ENCODE results near the gene DHX15. TPM values are rescaled to one million over a fixed set of nuclear protein-coding genes. Genes with fewer than 3 reads are reported as not detected.

Gene DHX15
- total RNA-seq, 1 donor from 2014 or later = 102 TPM

DNA sequence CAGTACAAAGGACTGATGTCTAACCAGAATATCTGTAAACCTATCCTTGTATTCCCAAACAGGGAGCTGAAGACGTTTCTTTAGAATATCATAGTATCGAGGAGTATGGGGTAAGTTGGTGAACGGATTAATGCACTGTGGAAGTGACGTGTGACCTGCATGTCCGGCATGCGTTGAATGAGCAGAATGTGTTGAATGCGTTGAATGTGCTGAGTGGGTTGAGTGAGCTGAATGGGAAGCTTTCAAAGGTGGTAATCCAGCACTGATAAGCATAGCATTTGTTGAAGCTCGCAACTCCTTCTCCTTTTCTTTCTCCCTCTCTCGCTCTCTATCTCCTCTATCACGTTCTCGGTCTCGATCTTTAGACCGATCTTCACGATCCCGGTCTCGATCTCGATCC, 8.1 kb downstream of the DHX15 start:
- Mint-ChIP-seq H3K36me3 (ENCODE audit: unreplicated experiment) (peaks cover 34% of the 10 kb centered on the region), H3K27me3 (ENCODE audit: unreplicated experiment) (no peaks in the 10 kb centered on the region), H3K9me3 (ENCODE audit: unreplicated experiment) (no peaks in the 10 kb centered on the region), H3K4me1 (ENCODE audit: unreplicated experiment) (peaks cover 25% of the 10 kb centered on the region), H3K27ac (ENCODE audit: unreplicated experiment) (no peak overlapping the region), H3K4me3 (ENCODE audit: unreplicated experiment) (no peak overlapping the region)
- TF ChIP-seq, protein P1, sequence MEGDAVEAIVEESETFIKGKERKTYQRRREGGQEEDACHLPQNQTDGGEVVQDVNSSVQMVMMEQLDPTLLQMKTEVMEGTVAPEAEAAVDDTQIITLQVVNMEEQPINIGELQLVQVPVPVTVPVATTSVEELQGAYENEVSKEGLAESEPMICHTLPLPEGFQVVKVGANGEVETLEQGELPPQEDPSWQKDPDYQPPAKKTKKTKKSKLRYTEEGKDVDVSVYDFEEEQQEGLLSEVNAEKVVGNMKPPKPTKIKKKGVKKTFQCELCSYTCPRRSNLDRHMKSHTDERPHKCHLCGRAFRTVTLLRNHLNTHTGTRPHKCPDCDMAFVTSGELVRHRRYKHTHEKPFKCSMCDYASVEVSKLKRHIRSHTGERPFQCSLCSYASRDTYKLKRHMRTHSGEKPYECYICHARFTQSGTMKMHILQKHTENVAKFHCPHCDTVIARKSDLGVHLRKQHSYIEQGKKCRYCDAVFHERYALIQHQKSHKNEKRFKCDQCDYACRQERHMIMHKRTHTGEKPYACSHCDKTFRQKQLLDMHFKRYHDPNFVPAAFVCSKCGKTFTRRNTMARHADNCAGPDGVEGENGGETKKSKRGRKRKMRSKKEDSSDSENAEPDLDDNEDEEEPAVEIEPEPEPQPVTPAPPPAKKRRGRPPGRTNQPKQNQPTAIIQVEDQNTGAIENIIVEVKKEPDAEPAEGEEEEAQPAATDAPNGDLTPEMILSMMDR (IDR thresholded peaks at IDR 0.05) = no peak
- DNase-seq (ENCODE audit: extremely low spot score, unreplicated experiment) = no peak

DNA sequence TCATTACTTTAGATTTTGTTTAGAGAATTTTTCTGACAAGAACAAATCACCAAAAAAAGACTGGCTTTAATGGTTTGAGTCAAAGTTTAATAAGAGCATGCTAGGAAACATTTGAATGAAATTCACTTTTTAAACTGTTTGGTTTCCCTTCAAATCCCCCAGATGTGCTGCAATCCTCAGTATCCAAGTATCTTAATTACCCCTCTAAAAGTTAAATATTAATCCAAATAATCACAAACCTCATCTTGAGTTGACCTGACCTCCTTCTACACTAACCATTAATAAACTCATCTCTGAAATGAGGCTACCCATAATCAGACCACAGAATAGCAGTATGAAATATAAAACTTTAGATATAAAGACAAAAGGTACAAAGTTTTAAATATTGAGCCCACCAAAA, 10.1 kb downstream of the DHX15 start:
- no peaks in the 10 kb centered on the region for H3K9me3 Mint-ChIP-seq (ENCODE audit: unreplicated experiment)
- H3K4me3 Mint-ChIP-seq (ENCODE audit: unreplicated experiment) = no peak overlapping the region
- H3K27ac Mint-ChIP-seq (ENCODE audit: unreplicated experiment) = no peak overlapping the region
- DNase-seq (ENCODE audit: extremely low spot score, unreplicated experiment) = no peak
- peaks cover 42% of the 10 kb centered on the region for H3K36me3 Mint-ChIP-seq (ENCODE audit: unreplicated experiment)
- H3K27me3 Mint-ChIP-seq (ENCODE audit: unreplicated experiment) = no peaks in the 10 kb centered on the region
- TF ChIP-seq, protein P1 (IDR thresholded peaks at IDR 0.05) = no peak
- H3K4me1 Mint-ChIP-seq (ENCODE audit: unreplicated experiment) = peaks cover 24% of the 10 kb centered on the region

DNA sequence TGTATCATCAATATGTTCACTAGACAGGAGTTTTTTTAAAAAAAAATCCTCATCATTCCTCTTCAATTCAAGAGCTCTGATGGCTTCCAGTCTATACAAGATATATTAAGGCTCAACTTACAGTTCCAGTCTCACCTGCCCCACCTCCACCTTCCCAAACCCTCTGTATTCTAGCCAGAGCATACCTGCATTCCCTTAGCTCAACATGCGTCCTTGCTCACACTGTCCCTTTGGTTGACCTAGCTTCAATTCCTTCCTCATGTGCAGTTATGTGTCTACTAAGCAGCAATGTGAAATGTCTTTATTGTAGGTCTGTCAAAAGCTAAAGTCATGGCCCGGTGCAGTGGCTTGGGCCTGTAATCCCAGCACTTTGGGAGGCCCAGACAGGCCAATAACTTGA, 10.8 kb downstream of the DHX15 start:
- Mint-ChIP-seq H3K9me3 (ENCODE audit: unreplicated experiment) (no peaks in the 10 kb centered on the region), H3K36me3 (ENCODE audit: unreplicated experiment) (peaks cover 43% of the 10 kb centered on the region), H3K4me1 (ENCODE audit: unreplicated experiment) (peaks cover 22% of the 10 kb centered on the region), H3K27ac (ENCODE audit: unreplicated experiment) (no peak overlapping the region), H3K4me3 (ENCODE audit: unreplicated experiment) (no peak overlapping the region), H3K27me3 (ENCODE audit: unreplicated experiment) (no peaks in the 10 kb centered on the region)
- no peak for DNase-seq (ENCODE audit: extremely low spot score, unreplicated experiment)
- TF ChIP-seq, protein P1 (IDR thresholded peaks at IDR 0.05) = no peak

DNA sequence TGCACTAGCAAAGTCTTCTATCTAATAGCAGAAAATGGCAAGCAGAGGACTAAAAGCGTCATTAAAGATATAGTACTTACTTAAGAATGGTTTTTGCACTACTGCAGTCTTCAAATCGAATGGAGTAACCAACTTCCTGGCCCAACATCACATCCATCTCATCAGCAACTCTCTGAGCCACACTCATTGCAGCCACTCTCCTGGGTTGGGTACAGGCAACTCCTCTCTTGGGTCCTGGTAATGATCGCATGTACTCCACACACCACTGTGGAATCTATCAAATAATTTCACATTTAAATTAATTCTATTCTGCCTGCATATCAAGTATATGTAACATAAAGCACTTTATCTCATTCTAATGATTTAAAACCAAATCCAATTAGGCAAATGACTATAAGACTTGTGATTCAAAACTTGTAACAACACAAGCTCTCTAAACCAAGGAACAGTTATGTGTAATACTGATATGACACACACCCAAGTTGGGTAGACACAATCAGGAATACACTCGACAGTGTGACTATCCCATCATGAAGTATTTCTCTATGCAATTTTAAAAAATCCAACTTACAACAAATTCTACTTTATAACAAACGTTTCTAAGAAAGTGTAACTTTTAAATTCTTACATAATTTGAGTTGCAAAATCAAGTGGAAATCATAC, 13.6 kb downstream of the DHX15 start:
- Mint-ChIP-seq H3K27me3 (ENCODE audit: unreplicated experiment) (no peaks in the 10 kb centered on the region), H3K4me1 (ENCODE audit: unreplicated experiment) (peaks cover 22% of the 10 kb centered on the region), H3K27ac (ENCODE audit: unreplicated experiment) (no peak overlapping the region), H3K4me3 (ENCODE audit: unreplicated experiment) (no peak overlapping the region), H3K9me3 (ENCODE audit: unreplicated experiment) (no peaks in the 10 kb centered on the region), H3K36me3 (ENCODE audit: unreplicated experiment) (peaks cover 42% of the 10 kb centered on the region)
- no peak for DNase-seq (ENCODE audit: extremely low spot score, unreplicated experiment)
- TF ChIP-seq, protein P1 (IDR thresholded peaks at IDR 0.05) = no peak

DNA sequence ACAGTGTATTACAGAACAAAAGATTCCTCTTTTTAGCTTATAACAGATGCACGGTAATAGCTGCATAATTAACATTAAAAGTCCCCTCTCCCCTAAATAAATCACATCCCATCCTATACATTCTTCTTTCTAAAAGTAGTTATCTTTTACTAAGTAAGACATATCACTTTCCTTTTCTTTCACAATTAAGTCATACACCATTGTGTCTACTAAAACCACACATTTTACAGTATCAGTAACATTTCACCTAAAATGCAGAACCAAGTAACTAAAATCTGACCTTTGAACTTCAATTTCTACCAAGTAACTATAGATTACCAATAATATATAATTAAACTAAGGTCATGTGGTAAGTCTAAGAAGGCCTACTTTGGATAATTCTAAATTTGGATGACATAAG, 14.2 kb downstream of the DHX15 start:
- TF ChIP-seq, protein P1 (IDR thresholded peaks at IDR 0.05) = no peak

More for the DNA sequence above, 14.2 kb downstream of the DHX15 start:
- H3K9me3 Mint-ChIP-seq (ENCODE audit: unreplicated experiment) = no peaks in the 10 kb centered on the region
- H3K4me1 Mint-ChIP-seq (ENCODE audit: unreplicated experiment) = peaks cover 27% of the 10 kb centered on the region
- no peaks in the 10 kb centered on the region for H3K27me3 Mint-ChIP-seq (ENCODE audit: unreplicated experiment)
- H3K27ac Mint-ChIP-seq (ENCODE audit: unreplicated experiment) = no peak overlapping the region
- DNase-seq (ENCODE audit: extremely low spot score, unreplicated experiment) = no peak
- H3K36me3 Mint-ChIP-seq (ENCODE audit: unreplicated experiment) = peaks cover 37% of the 10 kb centered on the region
- H3K4me3 Mint-ChIP-seq (ENCODE audit: unreplicated experiment) = no peak overlapping the region
